HCT116 (cell line): ENCODE measurements around the gene CBX1. TPM values are rescaled to one million over a fixed set of nuclear protein-coding genes. Genes with fewer than 3 reads are reported as not detected.

Source experiments
- ATAC-seq: fragments of 200-7000 bp; cut with Tn5 transposase; 2 replicates; pipeline ENCODE4 v1.9.1; 2020; ENCODE audit warnings: mild to moderate bottlenecking, moderate library complexity
- BruUV-seq: library from RNA; stranded (reverse); fragments of 400-500 nt; replicated peaks from 2 replicates; lab custom pipeline; 2021; lab: Mats Ljungman, UMichigan
- CTCF ChIA-PET: fragments of 300-600 bp; sonication (Branson Sonifier 250); formaldehyde crosslinking; loops from one replicate; lab custom pipeline; 2021; ENCODE audit warnings: antibody characterized with exemption; lab: Charles Lee
- POLR2A ChIA-PET: fragments of 300-600, 350-600 bp; sonication (Branson Sonifier 250); formaldehyde crosslinking; loops from one replicate; lab custom pipeline; 2021; ENCODE audit warnings: antibody characterized with exemption; lab: Charles Lee
- RAD21 ChIA-PET, 2 experiments: fragments of 300-600 bp; sonication (Branson Sonifier 250); formaldehyde crosslinking; loops; one replicate each; lab custom pipeline; 2023; ENCODE audit warnings: low total read pairs in 2 of 2; ENCODE audit not compliant: uncharacterized antibody in 2 of 2, unreplicated experiment in 2 of 2, low non-redundant PET in 1 of 2; lab: Charles Lee
- DNase-seq: peaks from one replicate; pipeline ENCODE4 v3.0.0-alpha.2; 2010; ENCODE audit warnings: low read depth, low spot score
- H2AFZ ChIP-seq: fragments of 200-600 bp; shearing (Covaris generic), sonication (generic); 2 replicates; pipeline ENCODE4 v1.6.1; 2017; ENCODE audit warnings: low read depth, mixed run types, mixed read lengths, antibody characterized with exemption, low read length; ENCODE audit not compliant: poor library complexity, severe bottlenecking
- H3K27ac ChIP-seq: 2 replicates; pipeline ENCODE4 v1.5.1; 2012; ENCODE audit warnings: low read depth, low read length
- H3K27me3 ChIP-seq: fragments of 200-600 bp; sonication (generic); 2 replicates; pipeline ENCODE4 v1.6.1; 2016; ENCODE audit warnings: mixed run types, low read length, mixed read lengths; ENCODE audit not compliant: insufficient read depth
- H3K36me3 ChIP-seq, 2 experiments: fragments of 200-500 bp in 1 of 2; fragments of 200-600 bp in 1 of 2; sonication (Bioruptor generic) in 1 of 2; sonication (generic) in 1 of 2; 2 replicates each; pipeline versions ENCODE4 v1.5.1 to v1.6.1; 2014 to 2016; ENCODE audit warnings: low read length in 2 of 2, inconsistent platforms in 1 of 2, mixed read lengths in 1 of 2, mixed run types in 1 of 2; ENCODE audit not compliant: insufficient read depth in 2 of 2, control insufficient read depth in 1 of 2
- H3K4me1 ChIP-seq, 2 experiments: fragments of 200-600 bp in 1 of 2; sonication (generic) in 1 of 2; 2 replicates each; pipeline versions ENCODE4 v1.5.1 to v1.6.1; 2012 to 2017; ENCODE audit warnings: low read length in 2 of 2, inconsistent platforms in 1 of 2, mild to moderate bottlenecking in 1 of 2, mixed read lengths in 1 of 2, mixed run types in 1 of 2, moderate library complexity in 1 of 2; ENCODE audit not compliant: insufficient read depth in 2 of 2, control insufficient read depth in 1 of 2
- H3K4me2 ChIP-seq: fragments of 200-600 bp; sonication (generic); 2 replicates; pipeline ENCODE4 v1.6.1; 2017; ENCODE audit warnings: mixed run types, low read length, mixed read lengths
- H3K4me3 ChIP-seq, 2 experiments: fragments of 200-600 bp in 1 of 2; sonication (generic) in 1 of 2; replicated peaks in 1 of 2; 2 replicates each; pipeline ENCODE4 v1.5.1; 2011 to 2016; ENCODE audit warnings: low read length in 2 of 2, control low read depth in 1 of 2, low read depth in 1 of 2, mild to moderate bottlenecking in 1 of 2, mixed read lengths in 1 of 2, mixed run types in 1 of 2
- H3K79me2 ChIP-seq: fragments of 200-600 bp; sonication (generic); 2 replicates; pipeline ENCODE4 v1.6.1; 2017; ENCODE audit warnings: mild to moderate bottlenecking, mixed run types, low read length, moderate library complexity, mixed read lengths; ENCODE audit not compliant: insufficient read depth
- H3K9ac ChIP-seq: fragments of 200-600 bp; sonication (generic); 2 replicates; pipeline ENCODE4 v1.6.1; 2016; ENCODE audit warnings: low read length, mixed read lengths
- H3K9me2 ChIP-seq: fragments of 200-600 bp; sonication (generic), shearing (Covaris generic); 2 replicates; pipeline ENCODE4 v1.6.1; 2017; ENCODE audit warnings: mixed run types, mild to moderate bottlenecking, moderate library complexity; ENCODE audit not compliant: insufficient read depth
- H3K9me3 ChIP-seq, 2 experiments: fragments of 200-500 bp in 1 of 2; fragments of 200-600 bp in 1 of 2; sonication (Bioruptor generic) in 1 of 2; sonication (generic) in 1 of 2; 2 replicates each; pipeline ENCODE4 v1.6.1; 2014 to 2017; ENCODE audit warnings: low read length in 2 of 2, mixed read lengths in 2 of 2, inconsistent platforms in 1 of 2, low read depth in 1 of 2, mild to moderate bottlenecking in 1 of 2, mixed run types in 1 of 2, moderate library complexity in 1 of 2; ENCODE audit not compliant: control insufficient read depth in 1 of 2, insufficient read depth in 1 of 2
- H4K20me1 ChIP-seq: fragments of 200-600 bp; sonication (generic), shearing (Covaris generic); 2 replicates; pipeline ENCODE4 v1.6.1; 2017; ENCODE audit warnings: mixed run types, mild to moderate bottlenecking, moderate library complexity; ENCODE audit not compliant: insufficient read depth
- ATF3 ChIP-seq: IDR thresholded peaks from 2 replicates; pipeline ENCODE4 v1.6.1; 2012
- CBX3 ChIP-seq: IDR thresholded peaks from 2 replicates; pipeline ENCODE4 v1.6.1; 2012; ENCODE audit warnings: low read depth
- CEBPB ChIP-seq: IDR thresholded peaks from 2 replicates; pipeline ENCODE4 v1.6.1; 2012; ENCODE audit warnings: low read depth
- CTCF ChIP-seq, 3 experiments: fragments of 200-600 bp in 1 of 3; sonication (generic) in 1 of 3; IDR thresholded peaks in 2 of 3; conservative IDR thresholded peaks in 1 of 3; 2 replicates each; pipeline ENCODE4 v1.5.1; 2012 to 2017; ENCODE audit warnings: low read depth in 2 of 3, low read length in 2 of 3, antibody characterized with exemption in 1 of 3, borderline replicate concordance in 1 of 3, control low read depth in 1 of 3, mild to moderate bottlenecking in 1 of 3, mixed read lengths in 1 of 3, mixed run types in 1 of 3, moderate library complexity in 1 of 3; ENCODE audit not compliant: insufficient read depth in 1 of 3
- EGR1 ChIP-seq: IDR thresholded peaks from 2 replicates; pipeline ENCODE4 v1.6.1; 2012; ENCODE audit warnings: low read depth
- ELF1 ChIP-seq: IDR thresholded peaks from 2 replicates; pipeline ENCODE4 v1.6.1; 2012; ENCODE audit warnings: low read depth, borderline replicate concordance
- EZH2 ChIP-seq: fragments of 200-600 bp; sonication (generic); IDR thresholded peaks from 2 replicates; pipeline ENCODE4 v1.6.1; 2017; ENCODE audit warnings: antibody characterized with exemption, mixed run types
- EZH2phosphoT487 ChIP-seq: fragments of 200-600 bp; IDR thresholded peaks from 2 replicates; pipeline ENCODE4 v1.6.1; 2018; ENCODE audit warnings: antibody characterized with exemption, borderline replicate concordance
- FOSL1 ChIP-seq: IDR thresholded peaks from 2 replicates; pipeline ENCODE4 v1.6.1; 2012; ENCODE audit warnings: low read depth
- JUND ChIP-seq: IDR thresholded peaks from 2 replicates; pipeline ENCODE4 v1.6.1; 2012
- POLR2A ChIP-seq: IDR thresholded peaks from 2 replicates; pipeline ENCODE4 v1.7.0; 2011; ENCODE audit warnings: borderline replicate concordance; ENCODE audit not compliant: insufficient read depth, insufficient read length; ENCODE audit errors: extremely low read depth
- POLR2AphosphoS5 ChIP-seq: IDR thresholded peaks from 2 replicates; pipeline ENCODE4 v1.6.1; 2011; ENCODE audit warnings: mild to moderate bottlenecking, low read depth, low read length, moderate library complexity
- RAD21 ChIP-seq: IDR thresholded peaks from 2 replicates; pipeline ENCODE4 v1.6.1; 2012; ENCODE audit warnings: low read depth, mild to moderate bottlenecking
- SIN3A ChIP-seq: IDR thresholded peaks from 2 replicates; pipeline ENCODE4 v1.6.1; 2012; ENCODE audit warnings: low read depth
- SP1 ChIP-seq: IDR thresholded peaks from 2 replicates; pipeline ENCODE4 v1.6.1; 2012; ENCODE audit warnings: low read depth
- SRF ChIP-seq: IDR thresholded peaks from 2 replicates; pipeline ENCODE4 v1.6.1; 2012; ENCODE audit warnings: low read depth
- TCF7L2 ChIP-seq: IDR thresholded peaks from 2 replicates; pipeline ENCODE4 v1.7.0; 2011; ENCODE audit warnings: borderline replicate concordance, inconsistent platforms; ENCODE audit not compliant: insufficient read depth, insufficient read length; ENCODE audit errors: extremely low read depth
- YY1 ChIP-seq: IDR thresholded peaks from 2 replicates; pipeline ENCODE4 v1.6.1; 2011; ENCODE audit warnings: low read length, low read depth, moderate library complexity, mild to moderate bottlenecking; ENCODE audit not compliant: insufficient replicate concordance; ENCODE audit errors: extremely low read depth
- ZFX ChIP-seq: fragments of 450-650 bp; IDR thresholded peaks from 2 replicates; pipeline ENCODE4 v1.6.1; 2017
- ZNF274 ChIP-seq: fragments of 200-500 bp; sonication (Bioruptor generic); IDR thresholded peaks from 2 replicates; pipeline ENCODE4 v1.6.1; 2014; ENCODE audit warnings: mild to moderate bottlenecking, low read depth, low read length, inconsistent platforms
- intact Hi-C: fragments of 100-400 bp; cut with micrococcal nuclease; formaldehyde crosslinking; loops from 2 replicates; pipeline ENCODE4 v1.10.0; 2022
- microRNA counts: library from miRNA; unstranded; fragments of <30 nt; microRNA quantifications from one replicate; lab custom pipeline; 2015
- microRNA-seq: library from miRNA; unstranded; fragments of <30 nt; microRNA quantifications from one replicate; pipeline ENCODE4, GENCODE V29; 2016; ENCODE audit warnings: borderline number of aligned reads
- total RNA-seq: library from RNA; stranded (reverse); gene quantifications from one replicate; pipeline ENCODE4 v1.2.1, GENCODE V29; 2021; ENCODE audit not compliant: unreplicated experiment

CBX1 gene
- total RNA-seq, 1 experiment from 2014 or later = 136 TPM

- BruUV-seq = no TSS peak
- RAD21 ChIA-PET = no interaction called here
- Histone ChIP-seq H3K4me3 (no peak overlapping the region), H3K27me3 (no peaks in the 10 kb centered on the region), H4K20me1 (no peaks in the 10 kb centered on the region), H2AFZ (no peak overlapping the region), H3K79me2 (no peaks in the 10 kb centered on the region), H3K4me1 (peaks cover 24 to 44% of the 10 kb centered on the region in 2 experiments), H3K27ac (no peak overlapping the region), H3K9ac (no peak overlapping the region), H3K36me3 (no peaks in the 10 kb centered on the region), H3K9me3 (no peaks in the 10 kb centered on the region), H3K9me2 (no peaks in the 10 kb centered on the region), H3K4me2 (no peak overlapping the region)
- TF ChIP-seq CEBPB (no peak), ELF1 (no peak), SRF (no peak), EGR1 (no peak), CBX3 (no peak), FOSL1 (no peak), POLR2A (no peak), ZFX (no peak), SP1 (no peak), ATF3 (no peak), CTCF (IDR thresholded peaks at IDR 0.05 in 2 of 3, conservative IDR thresholded peaks at IDR 0.05 in 1 of 3; ENCODE audit: borderline replicate concordance in 1 of 3, insufficient read depth in 1 of 3, low read depth in 2 of 3, low read length in 2 of 3) (no peak), TCF7L2 (no peak), EZH2phosphoT487 (no peak), POLR2AphosphoS5 (no peak), EZH2 (no peak), ZNF274 (no peak), RAD21 (no peak), SIN3A (no peak), YY1 (no peak), JUND (no peak)
- ATAC-seq (no peak), DNase-seq (no peak)
- CTCF ChIA-PET = no interaction called here
- intact Hi-C loops = loop anchor here (10.0 kb wide), 4 partner anchors 313 to 1013 kb away; no protein-coding TSS in a partner anchor
- POLR2A ChIA-PET = no interaction called here
Observed at GRCh38 chr17:48021934-48022333, 79.3 kb downstream of the CBX1 start.

MicroRNAs encoded within 50 kb of the gene (microRNA counts, 767-probe panel; counts per million panel counts)
- microRNA hsa-miR-152 (lab: Ali Mortazavi, UCI) = not detected

Small RNAs within 50 kb of the gene (microRNA-seq; reads per million reads assigned to microRNA genes)
- gene MIR152 = 9.7 reads per million, percentile 27 among the genes with 10 or more reads in this experiment

Other genes starting within 250 kb of the CBX1 start
- gene SP2, start 205.2 kb downstream of the CBX1 start, total RNA-seq = 22.2 TPM
- gene PNPO, start 159.9 kb downstream of the CBX1 start, total RNA-seq = 74.9 TPM
- 0.34 TPM for gene PRR15L, start 143.6 kb downstream of the CBX1 start, total RNA-seq
- 255 TPM for gene CDK5RAP3, start 130.4 kb downstream of the CBX1 start, total RNA-seq
- not detected for gene COPZ2, start 63.7 kb downstream of the CBX1 start, total RNA-seq
- gene NFE2L1, start 53.1 kb downstream of the CBX1 start, total RNA-seq = 135 TPM
- gene SNX11, start 6.3 kb upstream of the CBX1 start, total RNA-seq = 26.8 TPM